Muscle of back (tissue), 13 donors: Measurements from ENCODE around the gene NDUFAF3. TPM values are rescaled to one million over a fixed set of nuclear protein-coding genes. Genes with fewer than 3 reads are reported as not detected.

Experiments
- DNase-seq, 3 donors: peaks; one replicate each; pipeline versions ENCODE4 v3.0.0 to v3.0.0-alpha.2; 2013
- long read RNA-seq, 9 donors: transcript quantifications; one replicate each; lab custom pipeline, GENCODE V29; 2026
- polyA plus RNA-seq, 10 donors: library from polyadenylated mRNA; unstranded; fragments of 120-200 nt; gene quantifications; one replicate each; pipeline ENCODE4 v1.2.1, GENCODE V29; 2013; ENCODE audit not compliant: insufficient read length in 10 of 10

The NDUFAF3 gene, protein sequence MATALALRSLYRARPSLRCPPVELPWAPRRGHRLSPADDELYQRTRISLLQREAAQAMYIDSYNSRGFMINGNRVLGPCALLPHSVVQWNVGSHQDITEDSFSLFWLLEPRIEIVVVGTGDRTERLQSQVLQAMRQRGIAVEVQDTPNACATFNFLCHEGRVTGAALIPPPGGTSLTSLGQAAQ
- polyA plus RNA-seq: 10 to 100 TPM; 43.0 to 58.3 (median 51.6) TPM
- long read RNA-seq, donor 1, transcript NDUFAF3-202 (5 exons, 2,012 nt): major isoform, 52 of 56 reads
- long read RNA-seq, donor 1, partial matches to known transcripts: 0 of 56 reads
- long read RNA-seq, donor 1, other reads (novel, unspliced or antisense): 0 of 56 reads
- long read RNA-seq, donor 2, transcript NDUFAF3-202 (5 exons, 2,012 nt): major isoform, 37 of 39 reads
- long read RNA-seq, donor 2, partial matches to known transcripts: 0 of 39 reads
- long read RNA-seq, donor 2, other reads (novel, unspliced or antisense): 0 of 39 reads
- long read RNA-seq, donor 3: 0 reads
- long read RNA-seq, donor 4, transcript NDUFAF3-202 (5 exons, 2,012 nt): major isoform, 22 of 27 reads
- long read RNA-seq, donor 4, partial matches to known transcripts: 0 of 27 reads
- long read RNA-seq, donor 4, other reads (novel, unspliced or antisense): 0 of 27 reads
- long read RNA-seq, donor 5, transcript NDUFAF3-202 (5 exons, 2,012 nt): major isoform, 78 of 84 reads
- long read RNA-seq, donor 5, partial matches to known transcripts: 5 of 84 reads
- long read RNA-seq, donor 5, other reads (novel, unspliced or antisense): 0 of 84 reads
- long read RNA-seq, donor 6, transcript NDUFAF3-202 (5 exons, 2,012 nt): major isoform, 51 of 68 reads
- long read RNA-seq, donor 6, partial matches to known transcripts: 6 of 68 reads
- long read RNA-seq, donor 6, other reads (novel, unspliced or antisense): 7 of 68 reads
- long read RNA-seq, donor 7, transcript NDUFAF3-202 (5 exons, 2,012 nt): major isoform, 24 of 37 reads
- long read RNA-seq, donor 7, partial matches to known transcripts: 5 of 37 reads
- long read RNA-seq, donor 7, other reads (novel, unspliced or antisense): 7 of 37 reads
- long read RNA-seq, donor 8, transcript NDUFAF3-202 (5 exons, 2,012 nt): major isoform, 37 of 53 reads
- long read RNA-seq, donor 8, partial matches to known transcripts: 7 of 53 reads
- long read RNA-seq, donor 8, other reads (novel, unspliced or antisense): 5 of 53 reads
- long read RNA-seq, donor 9, transcript NDUFAF3-202 (5 exons, 2,012 nt): major isoform, 7 of 7 reads
- long read RNA-seq, donor 9, partial matches to known transcripts: 0 of 7 reads
- long read RNA-seq, donor 9, other reads (novel, unspliced or antisense): 0 of 7 reads

DNA sequence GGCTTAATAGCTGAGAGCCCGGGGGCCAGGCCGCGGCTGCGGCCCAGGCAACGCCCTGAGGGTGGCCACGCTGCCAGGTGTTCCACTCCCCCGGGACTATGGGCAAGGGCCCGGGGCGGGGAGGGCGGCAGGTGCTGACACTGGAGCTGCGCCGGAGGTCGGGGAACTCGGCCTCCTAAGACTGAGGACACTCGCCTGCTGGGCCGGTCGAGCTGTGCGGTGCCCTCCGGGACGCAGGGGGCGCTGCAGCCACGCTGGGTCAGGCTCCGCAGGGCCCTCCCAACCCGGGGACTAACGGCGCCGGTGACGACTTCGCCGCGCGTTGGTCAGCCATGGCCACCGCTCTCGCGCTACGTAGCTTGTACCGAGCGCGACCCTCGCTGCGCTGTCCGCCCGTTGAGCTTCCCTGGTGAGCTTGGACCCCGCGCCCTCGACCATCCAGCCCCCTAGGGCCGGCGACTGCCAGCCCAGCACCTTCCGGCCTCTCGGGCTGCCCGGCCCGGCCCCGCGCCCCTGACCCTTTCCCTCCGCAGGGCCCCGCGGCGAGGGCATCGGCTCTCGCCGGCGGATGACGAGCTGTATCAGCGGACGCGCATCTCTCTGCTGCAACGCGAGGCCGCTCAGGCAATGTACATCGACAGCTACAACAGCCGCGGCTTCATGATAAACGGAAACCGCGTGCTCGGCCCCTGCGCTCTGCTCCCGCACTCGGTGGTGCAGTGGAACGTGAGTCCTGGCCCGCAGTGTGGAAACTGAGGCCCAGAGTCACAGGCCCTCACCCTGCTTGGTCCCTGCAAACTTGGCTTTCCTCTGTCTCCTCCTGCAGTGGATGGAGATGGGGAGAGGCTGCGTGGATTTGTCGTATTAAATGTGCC is at the start of gene NDUFAF3:
Gene NDUFAF3, plus strand, starts transcription at position 309 of the 875 bp plus-strand sequence. Its CDS starts 24 bp downstream, at position 333.
- peak; percentile 91 to 98 (median 95) for DNase-seq

DNA sequence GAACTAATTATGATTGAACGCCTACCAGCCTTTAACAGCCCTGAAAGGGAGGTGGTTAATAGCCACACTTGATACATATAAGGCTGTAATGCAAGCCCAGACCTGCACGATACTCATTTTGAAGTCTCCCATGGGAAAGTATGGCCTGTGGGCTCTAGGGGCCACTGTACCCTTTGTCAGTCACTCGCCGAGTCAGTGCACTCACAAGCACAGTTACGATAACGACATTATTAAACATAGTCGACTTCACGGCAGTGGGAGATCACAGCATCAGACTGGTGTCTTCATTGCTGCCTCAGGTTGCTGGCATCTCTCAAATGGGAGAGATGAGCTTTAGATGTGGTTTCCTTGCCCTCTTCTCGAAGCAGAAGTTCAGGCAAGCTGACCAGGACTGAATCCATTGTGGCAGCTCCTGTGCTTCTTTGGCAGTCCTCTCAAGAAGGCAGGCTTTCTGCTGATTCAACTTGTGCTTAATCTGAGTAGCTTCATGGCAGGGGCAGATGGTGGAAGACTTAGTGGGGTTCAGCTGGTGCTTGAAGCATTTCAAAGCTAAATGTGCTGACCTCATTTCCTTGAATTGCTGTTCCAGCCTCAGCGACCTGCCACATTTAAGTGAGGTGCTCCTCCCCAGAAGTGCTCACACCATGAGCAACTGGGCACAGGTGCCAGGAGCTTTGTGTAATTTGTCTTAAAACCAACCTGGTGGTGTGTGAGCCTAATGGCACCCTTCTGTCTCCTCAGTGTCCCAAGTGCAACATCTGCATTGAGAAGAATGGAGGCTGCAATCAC is 47.7 kb upstream of the NDUFAF3 start:
- no peak for DNase-seq

DNA sequence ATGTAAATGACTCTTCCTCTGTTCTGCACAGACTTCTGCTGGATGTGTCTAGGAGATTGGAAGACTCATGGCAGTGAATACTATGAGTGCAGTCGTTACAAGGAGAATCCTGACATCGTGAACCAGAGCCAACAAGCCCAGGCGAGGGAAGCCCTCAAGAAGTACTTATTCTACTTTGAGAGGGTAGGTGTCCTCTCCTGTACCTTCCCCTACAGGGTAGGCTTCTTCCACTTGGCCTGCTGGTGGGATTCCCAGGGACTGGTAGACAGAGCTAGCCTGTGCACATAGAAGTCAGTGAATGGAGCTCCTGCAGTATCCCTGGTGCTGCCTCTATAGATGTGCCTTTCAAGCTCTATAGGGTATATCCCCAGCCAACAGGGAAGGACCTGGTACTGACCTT is 42.5 kb upstream of the NDUFAF3 start:
- no peak for DNase-seq

GRCh38 chr3:48980295-48980694 is 41.6 kb upstream of the NDUFAF3 start:
- DNase-seq: no peak

DNA sequence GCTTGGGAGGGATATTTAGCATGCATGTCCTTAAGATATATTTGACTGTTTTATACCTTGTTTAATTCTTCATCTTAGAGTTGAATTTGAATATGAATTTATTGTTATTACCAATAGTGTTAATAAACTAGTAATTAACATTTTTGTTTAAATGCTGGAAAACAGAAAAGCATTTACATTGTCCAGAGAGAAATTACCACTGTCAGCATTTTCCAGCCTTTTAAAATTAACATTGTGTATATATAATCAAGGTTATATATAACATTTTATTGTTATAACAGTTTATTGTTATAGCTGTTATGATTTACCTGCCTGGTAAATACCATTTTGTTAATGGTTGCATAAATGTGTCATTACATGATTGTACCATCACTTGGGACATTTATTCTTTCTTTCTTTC is 39.9 kb upstream of the NDUFAF3 start:
- DNase-seq: no peak

DNA sequence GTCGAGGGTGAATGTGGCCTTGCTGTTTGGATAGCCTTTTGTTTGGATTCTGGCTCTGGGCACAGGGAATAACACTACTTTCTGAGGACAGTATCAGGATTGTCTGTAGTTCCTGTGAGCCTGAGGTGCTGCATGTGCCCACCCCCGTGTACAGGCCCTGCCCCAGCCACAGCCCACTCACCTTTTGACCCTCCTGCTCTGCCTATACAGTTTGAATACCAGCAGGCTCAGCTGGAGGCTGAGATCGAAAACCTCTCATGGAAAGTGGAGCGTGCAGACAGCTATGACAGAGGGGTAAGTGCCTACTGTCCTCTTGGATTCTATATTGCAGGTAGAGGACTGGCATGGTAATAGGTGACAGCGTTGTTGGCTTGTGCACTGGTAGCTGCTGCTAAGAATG is 39.2 kb upstream of the NDUFAF3 start:
- no peak for DNase-seq

- no peak for DNase-seq
These were observed 38.8 kb upstream of the NDUFAF3 start for GRCh38 chr3:48983096-48983495.

DNA sequence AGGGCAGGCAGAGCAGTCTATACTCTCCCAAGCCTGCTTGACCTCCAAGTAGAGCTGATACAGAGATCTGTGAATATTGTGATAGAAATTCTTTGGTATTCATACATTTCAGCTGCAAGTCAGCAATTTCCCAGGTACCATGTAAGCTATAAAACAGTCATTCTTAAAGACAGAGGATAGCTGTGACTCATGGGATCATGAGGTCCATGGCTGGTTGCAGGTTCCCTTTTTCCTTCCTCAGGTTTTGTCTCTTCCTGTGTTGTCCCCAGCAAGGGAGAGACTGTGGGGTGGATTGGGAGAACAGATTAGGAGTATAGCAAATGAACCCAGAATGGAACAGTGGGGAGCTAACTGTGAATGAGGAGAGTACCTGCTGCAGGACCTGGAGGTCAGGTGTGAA is 37.3 kb upstream of the NDUFAF3 start:
- no peak for DNase-seq

GRCh38 chr3:48985831-48986376 is 36.0 kb upstream of the NDUFAF3 start:
- no peak for DNase-seq

DNA sequence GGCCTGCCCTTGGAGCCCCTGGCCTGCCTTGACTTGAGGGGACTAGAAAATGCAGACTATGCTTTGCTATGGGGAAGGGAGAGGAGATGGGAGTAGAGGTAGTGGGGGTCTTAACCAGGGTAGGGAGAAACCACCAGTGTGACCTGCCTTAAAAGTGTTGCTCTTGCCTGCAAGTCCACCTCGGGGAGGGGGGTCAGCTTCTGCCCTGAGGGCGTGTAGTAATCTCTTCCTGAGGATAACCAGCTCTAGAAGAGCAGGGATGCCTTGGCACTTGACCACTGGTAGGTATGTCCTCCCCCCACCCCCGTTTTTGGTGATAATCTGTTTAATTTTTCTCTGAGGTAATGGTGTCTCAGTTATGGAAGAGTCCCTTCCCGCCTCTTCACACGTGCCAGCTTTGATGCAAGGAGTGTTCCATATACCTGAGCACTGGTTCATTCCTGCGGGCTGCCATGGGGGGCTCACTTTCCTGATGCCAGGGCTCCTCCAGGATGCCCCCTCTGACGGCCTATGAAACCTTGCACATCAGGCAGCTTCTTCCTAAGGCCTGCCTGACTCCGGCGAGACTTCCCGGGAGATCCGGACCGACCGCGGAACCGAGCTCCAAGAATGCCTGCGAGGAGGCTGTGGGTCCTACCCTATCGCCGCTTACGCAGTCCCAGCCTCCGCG is 32.7 kb upstream of the NDUFAF3 start:
- DNase-seq: peak in 1 of 3 donors; percentile 38

- peak; percentile 90 to 96 (median 91) for DNase-seq
These were observed 31.9 kb upstream of the NDUFAF3 start, which contains the start of gene P4HTM for GRCh38 chr3:48989796-48990635. P4HTM (plus strand) TSS chr3:48990241; CDS start chr3:48990257, 16 bp downstream.

GRCh38 chr3:48990636-48991469 is 31.1 kb upstream of the NDUFAF3 start:
- peak in 1 of 3 donors; percentile 62 for DNase-seq

DNA sequence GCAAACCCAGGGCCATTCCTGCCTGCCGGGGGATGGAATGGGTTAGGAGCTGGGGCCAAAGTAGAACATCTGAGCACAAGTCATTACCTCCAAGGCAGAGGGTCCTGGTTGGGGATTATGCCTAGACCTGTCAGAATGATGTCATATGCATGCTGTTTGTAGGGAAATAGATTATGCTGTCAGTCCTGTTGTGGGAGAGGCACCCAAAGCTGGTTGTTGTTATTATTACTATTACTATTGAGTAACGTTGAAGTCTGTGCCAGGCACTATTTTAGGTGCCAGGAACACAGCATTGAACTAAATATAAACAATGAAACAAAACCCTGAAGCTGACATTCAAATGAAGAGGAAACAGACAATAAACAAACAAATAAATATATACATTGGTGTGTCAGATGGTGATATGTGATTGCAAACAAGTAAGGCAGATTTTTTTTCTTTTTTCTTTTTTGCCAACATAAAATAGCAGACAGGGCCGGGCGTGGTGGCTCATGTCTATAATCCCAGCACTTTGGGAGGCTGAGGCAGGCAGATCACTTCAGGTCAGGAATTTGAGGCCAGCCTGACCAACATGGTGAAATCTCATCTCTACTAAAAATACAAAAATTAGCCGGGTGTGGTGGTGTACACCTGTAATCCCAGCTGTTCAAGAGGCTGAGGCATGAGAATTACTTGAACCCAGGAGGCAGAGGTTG is 29.9 kb upstream of the NDUFAF3 start:
- DNase-seq: no peak

DNA sequence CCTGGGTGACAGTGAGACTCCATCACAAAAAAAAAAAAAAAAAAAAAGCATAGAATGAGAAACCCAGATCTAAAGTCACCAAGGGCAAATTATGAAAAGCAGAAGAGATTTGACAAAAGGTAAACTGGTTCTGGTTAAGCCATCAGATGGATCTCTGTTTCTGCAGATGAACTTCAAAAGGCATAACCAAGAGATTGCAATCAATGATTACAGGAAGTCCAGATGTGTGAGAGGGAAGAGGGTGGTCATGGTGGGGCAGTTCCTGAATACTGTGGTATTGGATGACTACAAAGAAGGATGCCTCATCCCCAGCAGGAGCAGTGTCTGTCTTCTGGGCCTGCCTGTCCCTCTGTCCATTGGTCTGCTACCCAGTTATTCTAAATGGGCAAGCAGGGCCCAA is 28.1 kb upstream of the NDUFAF3 start:
- DNase-seq: no peak

DNA sequence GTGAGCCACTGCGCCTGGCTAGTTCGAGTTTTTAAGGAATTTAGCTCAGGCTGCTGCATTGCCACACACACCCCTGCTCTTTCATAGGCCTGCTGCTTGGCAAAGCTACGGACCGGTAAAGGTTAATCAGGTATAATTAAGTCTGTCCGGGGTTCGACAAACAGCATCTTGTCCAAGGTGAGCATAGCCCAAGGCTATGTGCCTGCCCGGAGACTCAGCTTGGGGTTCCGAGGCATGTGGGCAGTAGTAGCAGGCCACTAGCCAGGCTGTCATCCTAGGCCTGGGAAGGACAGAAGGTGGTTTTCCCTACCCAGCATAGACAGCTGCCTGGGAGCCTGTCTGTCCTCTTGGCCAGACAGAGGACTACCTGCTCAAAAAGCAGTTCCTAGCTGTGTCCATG is 25.3 kb upstream of the NDUFAF3 start:
- DNase-seq: no peak

DNA sequence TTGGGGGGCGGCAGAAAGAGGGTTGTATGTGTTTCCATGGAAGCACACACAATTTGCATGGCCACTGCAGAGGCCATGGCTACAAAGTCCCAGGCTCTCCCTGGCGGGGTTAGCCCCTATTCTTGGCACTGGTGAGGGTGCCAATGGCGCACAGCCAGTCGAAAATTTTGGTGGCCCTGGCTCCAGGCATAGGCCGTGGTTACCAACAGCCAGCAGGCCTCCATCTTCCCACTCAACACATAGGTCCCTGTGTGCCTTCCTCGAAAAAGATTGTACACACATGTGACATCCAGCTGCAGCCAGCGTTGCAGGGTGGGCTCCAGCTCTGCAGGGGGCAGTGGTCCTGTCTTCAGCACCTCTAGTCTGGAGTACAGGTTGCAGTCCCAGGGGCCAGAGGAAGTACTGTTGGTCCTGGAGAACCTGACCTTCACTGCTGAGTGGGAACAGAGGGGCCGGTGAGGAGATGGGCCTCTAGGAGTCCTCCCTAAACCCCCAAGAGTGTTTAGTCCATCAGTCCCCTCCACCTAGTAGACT is 24.8 kb upstream of the NDUFAF3 start:
- DNase-seq: no peak
